ENCODE measurements around the gene HIVEP2.
A peak's percentile ranks its signal among the peaks of the same experiment; 100 is the strongest.

Gene HIVEP2

DNA sequence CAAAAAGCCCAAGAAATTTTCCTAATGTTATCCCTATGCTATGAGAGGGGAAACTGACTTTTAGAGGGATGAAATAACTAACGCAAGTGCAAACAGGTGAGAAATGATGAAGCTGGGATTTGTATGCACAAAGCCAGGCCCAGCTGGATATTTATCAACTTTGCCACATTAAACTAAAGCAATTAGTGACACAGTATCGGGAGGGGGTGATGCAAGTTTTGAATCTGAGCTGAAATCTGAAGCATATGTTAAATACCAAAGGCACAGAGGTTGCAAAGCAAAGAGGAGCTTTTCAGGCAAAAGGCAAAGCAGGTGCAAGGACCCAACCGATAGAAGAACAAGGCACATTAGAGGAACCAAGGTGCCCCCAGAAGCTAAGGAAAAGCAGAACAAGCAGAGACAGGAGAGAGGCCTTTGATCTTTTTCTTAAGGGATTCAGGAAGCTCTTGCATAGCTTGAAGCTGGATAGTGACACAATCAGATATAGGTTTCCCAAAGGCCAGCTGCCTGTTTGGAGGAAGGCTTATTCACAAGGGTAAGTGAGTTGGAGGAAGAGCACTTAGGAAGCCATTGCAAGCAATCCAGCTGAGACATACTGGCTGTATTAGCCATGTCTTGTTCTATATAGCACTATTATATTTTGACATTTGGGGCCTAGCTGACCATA lies 207.5 kb downstream of the HIVEP2 start:
- DNase-seq (ENCODE audit: low read depth) = no peak

DNA sequence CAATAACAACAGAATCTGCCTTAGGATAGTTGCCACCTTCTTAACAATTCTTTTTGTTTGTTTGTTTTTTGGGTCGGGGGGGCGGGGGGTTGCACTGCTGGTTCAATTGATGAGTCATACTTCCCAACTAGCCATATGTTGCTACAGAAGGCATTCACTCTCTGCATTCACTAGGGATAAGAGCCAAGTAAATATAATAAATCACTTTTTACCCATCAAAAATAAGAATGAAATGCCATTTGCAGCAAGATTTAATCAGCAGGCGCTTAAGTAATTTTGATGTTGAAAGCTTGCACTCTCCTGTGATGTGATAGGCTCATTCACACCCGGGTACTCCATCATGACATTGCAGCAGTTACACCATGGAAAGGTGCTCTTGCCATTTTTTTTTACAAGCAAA lies 209.8 kb downstream of the HIVEP2 start:
- no peak for DNase-seq (ENCODE audit: low read depth)

DNA sequence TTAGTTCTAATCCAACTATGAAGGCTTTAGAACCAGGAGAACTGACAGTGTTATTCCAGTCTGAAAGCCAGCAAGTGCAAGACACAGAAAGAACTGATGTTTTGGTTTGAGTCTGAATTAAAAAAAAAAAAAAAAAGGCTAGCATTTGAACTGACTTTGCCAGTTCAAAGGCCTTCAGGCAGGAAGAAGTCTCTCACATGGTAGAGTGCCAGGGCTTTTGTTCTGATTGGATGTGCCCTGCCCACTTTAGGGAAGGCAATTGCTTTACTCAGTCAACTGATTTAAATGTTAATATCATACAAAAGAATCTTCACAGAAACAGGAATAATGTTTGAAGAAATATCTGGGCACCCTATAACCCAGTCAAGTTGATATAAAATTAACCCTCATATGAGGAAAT lies 212.2 kb downstream of the HIVEP2 start:
- no peak for DNase-seq (ENCODE audit: low read depth)

DNA sequence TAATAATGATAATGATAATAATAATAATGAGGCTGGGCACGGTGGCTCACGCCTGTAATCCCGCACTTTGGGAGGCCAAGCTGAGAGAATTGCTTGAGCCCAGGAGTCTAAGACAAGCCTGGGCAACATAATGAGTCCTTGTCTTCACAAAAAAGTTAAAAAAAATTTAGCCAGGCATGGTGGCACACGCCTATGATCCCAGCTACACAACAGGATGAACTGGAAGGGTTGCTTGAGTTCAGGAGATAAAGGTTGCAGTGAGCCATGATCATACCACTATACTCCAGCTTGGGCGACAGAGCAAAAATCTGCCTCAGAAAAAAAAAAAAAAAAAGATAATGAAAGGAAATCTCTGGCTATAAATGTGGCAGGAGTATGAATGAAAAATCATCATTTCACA lies 213.4 kb downstream of the HIVEP2 start:
- DNase-seq (ENCODE audit: low read depth) = no peak

DNA sequence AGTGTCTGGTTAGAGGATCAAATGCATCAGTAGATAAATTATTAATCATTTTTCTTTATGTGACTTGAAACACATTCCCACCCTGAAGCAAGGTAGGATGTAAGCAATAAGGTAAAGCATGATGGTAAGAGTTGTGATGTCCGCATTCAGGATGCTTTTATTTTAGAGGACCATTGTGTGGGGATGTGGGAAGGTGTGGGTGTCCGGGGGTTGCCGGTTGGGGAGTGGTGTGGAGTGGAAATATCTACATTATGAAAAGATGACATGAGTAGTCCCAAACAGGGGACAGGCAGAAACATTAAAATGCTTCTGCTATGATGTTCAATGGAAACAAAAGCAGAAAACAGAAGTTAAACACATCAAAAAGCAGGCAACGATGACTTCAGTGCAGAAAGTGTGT lies 215.4 kb downstream of the HIVEP2 start:
- DNase-seq (ENCODE audit: low read depth) = no peak

DNA sequence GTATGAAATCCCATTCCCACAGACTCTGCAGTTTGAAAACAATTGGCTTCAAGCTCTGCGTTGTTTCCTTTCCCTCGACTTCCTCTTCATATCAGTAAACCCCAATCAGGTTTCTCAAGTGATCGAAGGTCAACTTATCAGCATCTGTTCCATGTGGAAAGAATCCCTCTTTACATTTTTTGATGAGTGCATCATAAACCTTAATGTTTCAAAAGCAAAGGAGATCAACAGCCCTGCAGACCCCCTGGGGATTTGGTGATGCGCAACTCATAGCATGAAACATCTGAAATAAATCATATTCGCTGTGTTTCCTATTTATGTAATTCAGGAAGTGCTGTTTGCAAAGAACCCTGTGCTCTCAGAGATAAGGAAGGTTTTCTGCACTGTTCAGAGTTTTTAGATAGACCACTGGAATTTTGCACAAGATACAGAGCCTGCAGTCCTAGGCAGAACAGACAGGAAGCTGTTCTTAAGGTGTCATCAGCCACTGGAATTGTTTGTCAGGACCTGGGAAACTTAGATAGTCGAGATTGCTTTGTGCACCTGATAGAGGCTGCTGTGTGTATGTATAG lies 216.0 kb downstream of the HIVEP2 start:
- peak; percentile 93 for DNase-seq (ENCODE audit: low read depth)

DNA sequence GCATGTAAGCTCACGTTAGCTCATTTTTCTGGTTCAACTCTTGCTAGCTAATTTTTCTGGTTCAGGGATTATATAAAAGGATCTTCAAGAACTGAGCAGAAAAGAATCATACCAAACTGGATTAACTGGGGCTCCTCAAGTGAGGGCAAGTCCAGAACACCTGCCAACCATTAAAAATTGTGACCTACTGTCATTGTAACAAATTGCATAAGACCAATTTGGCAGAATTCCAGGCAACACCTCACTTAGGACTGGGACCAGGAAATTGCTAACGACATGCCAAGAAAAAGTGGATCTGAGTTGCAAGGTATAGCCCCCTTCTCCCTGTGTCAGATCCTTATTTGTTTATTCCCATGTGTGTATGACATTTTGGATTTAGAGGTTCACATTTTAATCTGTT lies 216.6 kb downstream of the HIVEP2 start:
- DNase-seq (ENCODE audit: low read depth) = no peak

DNA sequence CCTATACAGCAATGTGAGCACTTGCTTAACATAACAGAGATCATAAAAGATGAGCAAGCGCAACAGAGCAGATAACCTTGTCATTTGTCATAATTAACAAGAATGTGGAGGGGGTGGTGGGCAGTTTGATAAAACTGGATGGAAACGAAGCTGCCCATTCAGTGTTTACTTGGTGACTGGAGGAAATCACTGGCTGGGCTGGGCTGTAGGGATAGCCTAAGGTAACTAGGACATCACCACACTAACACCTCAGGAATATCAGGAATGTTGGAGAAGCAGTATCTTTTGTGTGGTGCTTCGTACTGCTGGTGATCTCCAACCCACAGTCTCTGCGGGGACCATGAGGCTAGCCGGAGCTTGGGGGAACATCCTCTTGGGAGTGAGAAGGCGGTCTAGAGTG lies 218.4 kb downstream of the HIVEP2 start:
- DNase-seq (ENCODE audit: low read depth) = no peak

DNA sequence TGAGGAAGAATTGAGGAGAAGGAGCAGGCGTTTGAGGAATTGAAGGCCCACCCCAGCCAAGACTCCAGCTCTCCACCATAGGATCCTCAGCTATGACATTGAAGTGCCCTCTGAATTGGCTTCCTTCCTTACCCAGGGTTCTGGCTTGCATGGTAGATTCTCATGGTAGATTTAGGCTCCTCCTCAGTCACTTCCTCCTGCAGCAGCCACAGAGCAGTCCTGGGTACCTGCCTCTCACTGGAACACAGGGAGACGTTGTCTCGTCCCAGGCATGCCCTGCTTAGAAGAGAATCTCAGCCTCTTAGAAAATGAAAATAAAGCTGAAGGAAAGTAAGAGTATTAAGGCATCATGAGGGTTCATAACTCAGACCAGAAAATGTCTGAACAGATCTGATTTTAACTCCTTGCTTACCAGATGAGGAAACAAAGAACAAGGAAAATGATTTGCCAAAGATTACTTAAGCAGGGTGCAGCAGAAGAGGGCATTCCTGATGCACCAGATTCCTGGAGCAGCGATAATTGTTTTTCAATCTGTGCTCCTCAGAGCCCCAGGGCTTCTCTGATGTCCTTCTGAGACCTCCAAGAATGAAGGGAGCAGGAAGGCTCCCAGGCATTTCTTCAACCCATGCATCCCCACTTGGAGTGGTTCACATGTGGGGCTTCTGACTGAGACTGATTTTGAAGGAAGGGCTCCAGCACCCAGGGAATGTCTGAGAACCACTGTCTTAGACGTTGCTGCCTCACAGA lies 219.8 kb downstream of the HIVEP2 start:
- no peak for DNase-seq (ENCODE audit: low read depth)

DNA sequence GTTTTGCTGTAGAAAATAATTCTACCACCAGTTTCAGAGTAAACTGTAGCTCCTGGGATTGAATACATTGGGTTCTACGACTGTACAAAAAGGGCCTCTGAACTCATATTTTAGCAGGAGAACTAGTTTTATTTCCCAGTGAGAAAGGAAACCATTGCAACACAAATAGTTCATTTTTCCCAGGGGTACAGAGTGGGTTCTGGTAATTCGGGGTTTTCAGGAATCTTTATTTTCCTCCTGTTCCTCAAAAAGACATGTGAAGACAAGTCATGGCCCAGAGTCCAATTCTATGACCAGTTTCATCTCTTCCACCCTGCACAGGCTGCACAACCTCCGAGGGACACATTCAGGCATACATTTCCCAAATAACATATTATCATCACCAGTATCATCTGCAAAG lies 222.1 kb downstream of the HIVEP2 start:
- DNase-seq (ENCODE audit: low read depth) = no peak

DNA sequence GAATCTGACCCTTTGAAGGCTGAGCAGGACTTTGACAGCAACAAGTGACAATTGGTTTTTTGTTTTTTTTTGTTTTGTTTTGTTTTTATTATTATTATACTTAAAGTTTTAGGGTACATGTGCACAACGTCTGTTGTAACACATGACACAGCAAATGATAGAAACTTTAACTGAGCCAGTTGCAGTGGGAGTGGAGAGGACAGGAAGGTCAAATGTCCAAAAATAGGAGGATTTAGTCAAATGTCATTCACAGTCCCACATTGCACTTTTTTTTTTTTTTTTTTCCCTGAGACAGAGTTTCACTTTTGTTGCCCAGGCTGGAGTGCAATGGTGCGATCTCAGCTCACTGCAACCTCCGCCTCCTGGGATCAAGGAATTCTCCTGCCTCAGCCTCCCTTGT lies 223.0 kb downstream of the HIVEP2 start:
- no peak for DNase-seq (ENCODE audit: low read depth)

DNA sequence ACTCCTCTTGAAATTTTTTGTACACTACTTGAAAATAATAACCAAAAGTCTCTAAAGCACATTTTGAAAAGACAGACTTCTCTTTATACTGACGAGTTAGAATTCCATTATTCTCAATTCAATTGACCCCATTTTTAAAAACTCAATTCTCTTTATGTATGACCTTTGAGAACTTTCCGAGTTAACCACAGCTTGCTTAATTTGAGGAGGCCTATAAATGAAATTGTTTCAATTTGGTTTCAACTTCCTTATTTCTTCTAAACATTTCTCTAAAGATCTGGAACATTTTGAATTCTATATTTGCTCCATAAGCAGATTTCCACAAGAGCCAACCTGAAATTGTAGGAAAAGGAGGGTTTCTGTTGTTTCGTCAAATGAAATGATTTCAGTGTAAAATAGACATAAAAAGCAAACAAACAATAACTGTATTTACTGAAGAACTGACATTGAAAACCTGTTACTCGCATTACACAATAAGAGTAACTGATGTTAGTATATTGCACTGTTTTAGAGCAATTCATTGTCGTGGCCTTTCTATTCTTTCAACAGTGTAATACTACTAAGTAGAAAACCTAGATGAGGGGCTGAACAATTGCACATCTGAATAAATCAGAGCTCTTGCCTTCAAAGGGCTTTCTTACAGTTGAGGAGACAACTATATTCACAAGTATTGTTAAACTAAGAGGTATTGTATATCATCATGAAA lies 223.6 kb downstream of the HIVEP2 start:
- no peak for DNase-seq (ENCODE audit: low read depth)

DNA sequence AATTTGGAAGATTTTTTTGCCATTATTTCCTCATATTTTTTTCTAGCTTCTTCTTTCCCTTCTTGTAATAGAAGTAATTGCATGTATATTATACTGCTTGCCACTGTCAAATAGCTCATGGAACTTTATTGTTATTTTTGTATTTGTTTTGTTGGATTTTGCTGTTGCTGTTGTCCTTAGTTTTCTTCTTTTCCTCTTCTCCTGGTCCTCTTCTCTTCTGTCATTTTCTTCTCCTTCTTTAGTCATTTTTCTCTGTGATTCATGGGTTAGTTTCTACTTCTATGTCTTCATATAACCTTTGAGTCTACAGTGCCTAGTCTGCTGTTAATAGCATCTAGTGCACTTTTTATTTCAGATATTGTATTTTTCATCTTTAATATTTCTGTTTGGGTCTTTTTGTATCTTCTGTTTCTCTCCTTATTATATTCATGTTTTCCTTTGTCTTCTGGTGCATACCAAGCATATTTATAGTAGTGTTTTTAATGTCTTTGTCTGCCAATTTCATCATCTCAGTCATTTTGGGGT lies 226.2 kb downstream of the HIVEP2 start:
- no peak for DNase-seq (ENCODE audit: low read depth)

DNA sequence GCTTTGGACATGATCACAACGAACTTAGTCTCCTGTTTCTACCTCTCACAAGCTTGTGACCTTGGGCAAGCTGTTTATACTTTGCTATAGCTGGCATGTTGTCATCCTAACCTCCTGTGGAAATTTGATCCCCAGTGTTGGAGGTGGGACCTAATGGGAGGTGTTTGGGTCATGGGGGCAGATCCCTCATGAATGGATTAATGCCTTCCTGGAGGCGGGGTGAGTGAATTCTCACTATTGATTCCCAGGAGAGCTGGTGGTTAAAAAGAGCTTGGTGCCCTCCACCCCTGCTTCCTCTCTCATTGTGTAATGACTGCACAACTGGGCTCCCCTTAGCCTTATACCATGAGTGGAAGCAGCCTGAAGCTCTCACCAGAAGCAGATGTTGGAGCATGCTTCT lies 228.9 kb downstream of the HIVEP2 start:
- no peak for DNase-seq (ENCODE audit: low read depth)

DNA sequence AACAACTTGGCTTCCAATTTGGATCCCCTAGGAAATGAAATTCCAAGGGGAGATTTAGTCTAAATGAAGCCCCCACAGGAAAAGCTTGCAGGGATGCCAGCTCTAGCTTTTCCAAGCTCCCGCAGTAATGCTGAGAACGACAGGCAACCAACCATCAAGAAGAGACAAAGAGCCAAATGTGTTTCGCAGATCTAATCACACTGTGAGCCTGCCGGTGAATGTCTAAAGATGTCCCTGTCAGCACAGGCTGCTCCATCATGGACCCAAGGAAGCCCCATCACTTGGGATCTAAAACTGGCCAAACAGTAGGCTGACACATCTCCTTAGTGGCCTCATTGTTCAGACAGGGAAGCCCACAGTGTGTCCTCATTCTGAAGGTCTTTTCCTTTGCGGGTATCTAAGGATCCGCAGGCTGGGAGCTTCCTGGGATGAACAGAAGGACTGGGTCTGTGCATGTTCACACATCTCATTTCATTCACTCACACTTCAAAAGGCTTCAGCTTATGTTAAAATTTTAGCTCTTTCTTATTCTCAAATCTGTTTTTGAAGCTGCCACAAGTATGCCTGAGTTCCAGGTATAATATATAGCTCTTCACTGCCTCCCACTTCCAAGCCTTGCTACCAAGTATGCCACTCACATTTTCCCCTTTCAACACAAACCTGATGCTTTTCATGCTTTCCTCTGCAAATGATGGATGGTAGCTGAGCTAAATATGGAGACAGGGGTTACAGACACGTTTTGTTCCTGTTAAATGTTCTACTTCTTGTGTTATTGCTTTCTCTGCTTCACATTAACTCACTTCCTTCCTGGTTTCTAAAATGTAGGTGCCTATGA lies 229.8 kb downstream of the HIVEP2 start:
- DNase-seq (ENCODE audit: low read depth) = no peak

DNA sequence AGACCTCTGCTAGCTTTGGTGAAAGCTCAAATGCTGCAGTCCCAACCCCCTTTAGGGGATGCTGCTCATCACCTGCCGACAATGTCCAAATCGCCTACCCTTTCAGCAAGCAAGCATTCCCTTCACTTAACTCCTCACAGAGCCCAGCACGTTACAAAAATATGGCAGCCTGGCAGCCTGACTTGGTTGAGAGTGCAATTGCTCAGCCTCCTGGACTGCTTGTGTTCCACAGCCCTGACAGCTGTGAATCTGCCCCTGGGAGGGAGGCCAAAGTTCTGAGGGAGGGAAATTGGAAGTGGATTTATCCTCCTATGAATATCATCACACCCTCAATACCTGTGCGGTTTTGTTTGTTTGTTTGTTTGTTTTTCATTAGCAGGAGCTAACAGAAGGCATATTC lies 231.0 kb downstream of the HIVEP2 start:
- no peak for DNase-seq (ENCODE audit: low read depth)

DNA sequence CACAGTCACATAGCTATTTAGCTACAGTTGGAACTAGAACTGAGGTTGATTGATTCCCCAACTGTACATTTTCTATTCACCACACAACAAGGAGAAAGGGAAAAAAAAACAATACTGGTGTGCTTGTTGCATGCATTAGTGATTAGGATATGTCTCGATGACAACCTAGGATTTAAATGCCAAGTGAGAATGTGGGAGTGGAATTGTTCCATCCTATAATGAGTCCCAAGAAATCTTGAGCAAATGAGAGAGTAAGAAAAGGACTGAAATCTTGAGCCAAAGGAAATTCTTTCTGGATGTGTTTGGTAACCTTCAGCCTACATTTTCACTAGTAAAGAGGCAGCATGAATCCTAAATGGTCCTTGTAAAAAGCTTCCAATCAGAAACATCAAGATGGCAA lies 232.7 kb downstream of the HIVEP2 start:
- DNase-seq (ENCODE audit: low read depth) = no peak

DNA sequence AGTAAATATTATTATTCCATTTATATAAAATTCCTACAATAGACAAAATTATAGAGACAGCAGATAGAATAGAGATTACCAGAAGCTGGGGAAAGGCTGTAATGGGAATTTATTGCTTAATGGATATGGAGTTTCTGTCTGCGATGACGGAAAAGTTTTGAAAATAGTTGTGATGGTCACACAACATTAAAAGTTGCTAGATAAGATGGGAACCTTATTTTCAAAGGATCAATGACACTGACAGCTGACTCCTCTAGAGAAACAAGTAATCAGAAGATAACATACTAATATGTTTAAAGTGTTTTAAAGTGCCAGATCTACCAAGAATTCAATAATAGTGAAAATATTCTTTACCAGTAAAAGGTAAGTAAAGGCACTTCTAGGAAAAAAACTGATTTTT lies 236.3 kb downstream of the HIVEP2 start:
- DNase-seq (ENCODE audit: low read depth) = no peak

DNA sequence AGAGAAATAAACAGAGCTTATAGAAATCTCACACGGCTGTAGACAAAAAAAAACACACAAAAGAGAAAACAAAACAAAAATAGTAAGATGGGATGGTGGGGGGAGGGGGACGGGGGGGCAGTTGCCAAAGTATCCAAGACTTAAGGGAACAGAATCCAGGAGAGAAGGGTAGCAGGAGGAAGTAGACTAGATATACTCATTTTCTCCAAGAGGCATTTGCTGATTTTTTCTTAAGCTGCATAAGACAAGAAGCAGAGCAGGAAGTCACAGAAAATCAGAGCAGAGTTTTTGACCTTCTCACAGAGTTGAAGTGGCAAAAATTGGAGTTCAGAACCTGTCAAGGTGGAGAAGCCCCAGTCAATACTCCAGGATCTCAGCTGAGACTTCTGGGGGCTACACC lies 237.7 kb downstream of the HIVEP2 start:
- DNase-seq (ENCODE audit: low read depth) = no peak

DNA sequence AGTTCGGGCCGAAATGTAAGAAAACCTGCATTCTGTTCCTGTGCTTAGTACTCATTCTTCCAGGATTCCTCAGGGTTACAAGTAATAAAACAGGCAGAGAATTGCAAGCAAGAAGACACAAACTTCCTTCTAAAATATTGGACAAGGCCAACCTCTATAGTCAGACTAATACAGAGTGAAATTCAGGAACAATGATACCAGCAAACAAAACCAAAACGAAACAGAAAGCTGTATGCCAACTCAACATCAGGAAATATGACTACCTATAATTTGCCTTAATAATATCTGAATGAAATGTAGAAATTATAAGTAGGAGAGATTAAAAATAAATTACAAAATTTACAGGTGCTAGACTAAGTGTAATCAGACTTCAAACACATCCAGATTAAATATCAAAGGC lies 238.8 kb downstream of the HIVEP2 start:
- DNase-seq (ENCODE audit: low read depth) = no peak

DNA sequence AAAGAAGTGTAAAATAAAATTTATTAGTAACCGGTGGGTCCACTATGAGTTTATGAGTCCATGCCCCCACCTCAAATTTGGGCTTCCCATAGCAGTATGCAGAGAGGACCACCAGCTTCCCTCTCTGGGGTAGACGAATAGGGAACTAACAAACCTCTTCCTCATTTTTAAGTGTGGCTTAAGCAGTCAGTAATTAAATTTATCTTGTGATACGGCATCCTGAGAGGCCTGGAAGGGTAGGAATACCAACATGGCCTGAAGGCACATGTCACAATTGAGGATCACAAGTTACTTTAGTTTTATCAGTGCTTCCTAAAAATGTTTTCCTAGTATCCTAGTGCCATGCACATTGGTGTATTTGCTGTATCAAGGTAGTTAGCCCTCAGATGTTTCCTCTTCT lies 239.9 kb downstream of the HIVEP2 start:
- no peak for DNase-seq (ENCODE audit: low read depth)
